GM21619 (cell line): ENCODE measurements around the gene SIGLEC7.

Experiments
- ATAC-seq: cut with Tn5 transposase; IDR thresholded peaks from one replicate; pipeline ENCODE4 v1.9.1; 2021; ENCODE audit not compliant: unreplicated experiment

SIGLEC7 gene

GRCh38 chr19:51200071-51200666 lies 58.1 kb downstream of the SIGLEC7 start:
- no peak for ATAC-seq

GRCh38 chr19:51201712-51202111 lies 59.6 kb downstream of the SIGLEC7 start:
- no peak for ATAC-seq
